Stimulated activated CD8-positive, alpha-beta memory T cell treated with anti-CD3 and anti-CD28 coated beads, Interleukin-7, amount 100 ng/mL, for 4 hours (primary cell): ENCODE data around the gene PLCXD1.
A peak's percentile ranks its signal among the peaks of the same experiment; 100 is the strongest.
"Not testable (repeated sequence)": the region's sequence is repeated elsewhere in the genome, so short reads cannot be mapped to it uniquely, and the experiment has no call there.

Experiments used
- DNase-seq, 2 donors: peaks; one replicate each; pipeline ENCODE4 v3.0.0-alpha.2; 2020; ENCODE audit warnings: low read depth in 2 of 2

PLCXD1 gene

DNA sequence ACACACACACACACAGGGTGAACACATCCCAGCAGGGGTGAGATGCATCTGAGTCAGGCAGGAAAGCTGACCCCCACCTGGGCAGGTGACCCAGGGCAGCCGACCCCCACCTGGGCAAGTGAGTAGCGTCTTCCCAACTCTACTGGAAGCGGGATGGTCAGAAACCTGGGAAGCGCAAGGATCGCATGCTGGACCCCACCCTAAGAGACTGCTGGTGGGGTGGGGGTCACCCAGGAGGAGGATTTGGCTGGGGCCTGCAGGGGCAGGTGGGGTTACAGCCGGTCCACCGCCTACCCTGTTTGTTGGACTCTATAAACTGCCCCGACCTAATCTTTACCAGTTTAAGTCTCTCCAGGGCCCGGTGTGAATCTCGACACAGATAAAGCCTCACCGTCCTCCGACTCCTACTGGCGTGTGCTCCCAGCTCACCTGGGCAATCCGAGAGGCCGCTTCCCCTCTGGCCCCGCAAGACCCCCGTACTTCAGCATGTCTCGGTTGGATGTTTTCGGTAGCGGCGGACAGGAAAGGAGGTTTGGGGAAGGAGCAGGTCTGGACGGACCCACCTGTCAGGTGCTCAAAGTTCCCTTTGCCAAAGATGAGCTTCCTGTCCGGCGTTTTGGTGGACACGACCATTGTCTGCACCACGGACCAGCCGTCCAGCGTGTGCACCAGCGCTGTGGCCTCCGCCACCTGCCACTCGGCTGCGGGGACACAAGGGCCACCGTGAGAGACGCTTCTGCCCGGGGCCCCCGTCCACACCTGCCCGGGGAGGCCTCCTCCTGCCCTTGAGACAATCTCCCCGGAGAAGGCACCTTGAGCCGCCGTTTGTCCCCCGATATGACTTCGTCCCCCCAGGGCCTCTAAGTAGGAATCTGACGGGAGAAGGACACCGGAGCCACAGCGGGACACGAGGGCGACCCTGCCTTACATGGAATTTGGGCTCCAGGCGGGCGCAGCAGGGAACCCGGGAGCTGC lies 35.5 kb downstream of the PLCXD1 start:
- no peak for DNase-seq

DNA sequence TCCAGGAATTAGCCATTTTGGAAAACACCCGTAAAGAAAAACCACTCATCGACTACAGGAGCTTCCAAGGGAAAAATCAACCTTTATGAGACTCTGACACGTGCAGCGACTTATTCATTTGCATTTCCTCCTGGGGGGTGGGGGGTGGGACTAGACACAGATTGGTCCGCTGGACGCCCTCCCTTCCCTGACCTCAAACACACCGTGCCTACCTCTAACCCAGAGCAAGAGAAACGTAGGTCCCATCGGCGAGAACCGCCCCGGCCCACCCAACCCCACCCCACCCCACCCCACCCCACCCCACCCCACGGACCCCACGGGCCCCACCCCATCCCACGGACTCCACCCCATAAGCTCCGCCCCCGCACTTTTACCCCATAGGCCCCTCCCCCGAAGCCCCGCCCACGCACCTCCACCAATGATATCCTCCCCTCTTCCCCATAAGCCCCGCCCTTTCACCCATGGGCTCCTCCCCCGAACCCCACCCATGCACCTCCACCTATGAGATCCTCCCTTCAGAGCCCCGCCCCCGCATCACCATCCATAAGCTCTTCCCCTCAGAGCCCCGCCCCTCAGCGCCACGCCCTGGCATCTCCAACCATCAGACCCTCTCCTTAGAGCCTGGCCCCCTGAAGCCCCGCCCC lies 36.4 kb downstream of the PLCXD1 start:
- no peak for DNase-seq

DNA sequence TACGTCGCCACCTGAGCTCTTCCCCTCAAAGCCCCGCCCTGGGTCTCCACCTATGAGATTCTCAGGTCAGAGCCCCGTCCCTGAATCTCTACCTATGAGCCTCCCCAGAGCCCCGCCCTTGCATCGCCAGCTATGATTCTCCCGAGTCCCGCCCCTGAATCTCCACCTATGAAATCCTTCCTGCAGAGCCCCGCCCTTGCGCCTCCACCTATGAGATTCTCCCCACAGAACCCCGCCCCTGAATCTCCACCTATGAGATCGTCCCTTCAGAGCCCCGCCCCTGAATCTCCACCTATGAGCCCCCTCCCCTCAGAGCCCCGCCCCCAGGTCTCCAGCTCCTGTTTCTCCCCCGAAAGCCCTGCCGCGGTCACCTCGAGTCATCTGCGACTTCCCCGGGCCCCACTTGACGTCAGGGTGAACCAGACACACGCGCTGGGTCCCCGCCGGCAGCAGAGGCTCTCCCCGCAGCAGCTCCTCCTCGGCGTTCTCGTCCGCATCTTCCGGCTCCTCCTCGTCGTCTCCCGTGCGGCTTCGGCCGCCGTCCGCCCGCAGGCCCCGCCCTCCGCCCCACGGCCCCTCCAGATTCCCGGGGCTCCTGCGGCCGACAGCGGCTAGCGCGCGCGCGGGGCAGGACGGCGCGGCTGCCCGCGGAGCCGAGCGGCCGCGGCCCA lies 37.0 kb downstream of the PLCXD1 start:
- peak; percentile 93 to 98 for DNase-seq

DNA sequence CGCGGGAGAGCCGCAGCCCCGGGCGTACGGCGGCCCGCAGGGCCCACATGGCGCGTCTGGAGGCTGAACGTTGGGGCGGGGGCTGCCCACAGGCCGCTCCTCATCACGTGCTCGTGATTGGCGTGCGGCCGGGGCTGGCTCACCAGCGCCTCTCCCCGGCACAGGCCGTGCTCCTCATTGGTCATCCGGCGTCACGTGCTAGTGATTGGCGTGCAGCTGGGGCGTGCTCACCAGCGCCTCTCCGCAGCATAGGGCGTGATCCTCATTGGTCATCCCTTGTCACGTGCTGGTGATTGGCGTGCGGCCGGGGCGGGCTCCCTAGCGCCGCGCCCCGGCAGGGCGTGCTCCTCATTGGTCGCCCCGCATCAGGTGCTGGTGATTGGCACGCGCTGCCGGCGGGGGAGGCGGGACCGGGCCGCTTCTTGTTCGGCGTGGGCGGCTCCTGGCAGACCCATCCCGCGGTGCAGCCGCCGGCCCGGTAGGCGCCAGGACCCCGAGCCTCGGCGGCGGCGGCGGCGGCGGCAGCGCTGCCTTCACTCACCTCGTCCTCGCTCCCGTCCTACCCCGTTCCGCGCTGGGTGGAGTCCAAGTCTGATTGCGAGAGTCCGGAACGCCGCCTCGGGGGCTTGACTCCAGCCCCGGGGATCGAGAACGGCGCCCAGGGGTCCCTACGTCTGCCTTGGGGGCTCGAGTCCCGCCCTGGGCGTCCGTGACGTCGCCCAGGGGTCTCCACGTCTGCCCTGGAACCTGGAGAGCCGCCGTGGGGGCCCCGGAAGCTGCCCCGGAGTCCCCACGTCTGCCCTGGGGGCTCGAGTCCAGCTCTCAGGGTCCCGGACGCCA lies 37.8 kb downstream of the PLCXD1 start, which contains the start of gene GTPBP6:
Gene GTPBP6, minus strand, starts transcription at position 58 of the 840 bp plus-strand sequence. Its CDS starts 9 bp downstream, at position 49.
- DNase-seq = peak; percentile 98 to 99

DNA sequence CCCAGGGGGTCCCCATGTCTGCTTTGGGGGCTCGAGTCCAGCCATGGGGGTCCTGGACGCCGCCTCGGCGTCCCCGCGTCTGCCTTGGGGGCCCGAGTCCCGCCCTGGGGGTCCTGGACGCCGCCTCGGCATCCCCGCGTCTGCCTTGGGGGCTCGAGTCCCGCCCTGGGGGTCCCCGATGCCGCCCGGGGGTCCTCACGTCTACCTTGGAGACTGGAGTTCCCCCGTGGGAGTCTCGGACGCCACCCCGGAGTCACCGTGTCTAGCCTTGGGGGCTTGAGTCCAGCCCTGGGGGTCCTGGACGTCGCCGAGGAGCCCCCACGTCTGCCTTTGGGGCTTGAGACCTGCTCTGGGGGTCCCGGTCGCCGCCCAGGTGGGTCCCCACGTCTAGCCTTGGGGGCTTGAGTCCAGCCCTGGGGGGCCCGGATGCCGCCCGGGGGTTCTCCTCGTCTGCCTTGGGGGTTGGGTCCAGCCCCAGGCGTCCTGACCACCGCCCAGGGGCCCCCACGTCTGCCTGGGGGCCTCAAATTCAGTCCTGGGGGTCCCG lies 38.5 kb downstream of the PLCXD1 start:
- no peak for DNase-seq

DNA sequence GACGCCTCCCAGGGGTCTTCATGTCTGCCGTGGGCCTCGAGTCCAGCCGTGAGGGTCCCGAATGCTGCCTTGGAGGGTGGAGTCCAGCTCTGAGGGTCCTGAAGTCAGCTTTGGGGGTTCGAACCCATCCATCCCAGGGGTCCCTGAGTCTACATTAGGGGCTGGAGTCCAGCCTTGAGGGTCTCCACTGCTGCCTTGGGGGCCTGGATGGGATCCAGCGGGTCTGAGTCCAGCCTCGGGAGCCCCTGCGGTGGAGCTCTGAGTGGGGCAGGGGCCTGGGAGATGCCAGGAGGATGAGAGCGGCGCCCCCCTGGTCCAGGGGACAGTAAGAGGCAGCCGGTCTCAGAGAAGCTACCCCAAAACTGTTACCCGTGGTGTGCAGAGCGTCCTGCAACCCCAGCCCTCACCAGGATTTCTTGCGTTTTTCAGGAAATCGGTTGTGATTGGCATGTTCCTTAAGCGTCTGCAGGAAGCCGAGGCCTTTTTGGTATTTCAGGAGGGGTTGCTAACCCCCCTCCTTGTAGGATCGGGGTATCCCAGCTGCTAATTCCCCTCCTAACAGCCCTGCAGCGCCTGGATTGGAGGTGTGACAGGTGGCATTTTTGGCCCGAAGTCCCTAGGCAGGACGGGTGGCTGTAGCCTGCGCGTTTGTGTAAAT lies 39.1 kb downstream of the PLCXD1 start:
- DNase-seq = no peak

DNA sequence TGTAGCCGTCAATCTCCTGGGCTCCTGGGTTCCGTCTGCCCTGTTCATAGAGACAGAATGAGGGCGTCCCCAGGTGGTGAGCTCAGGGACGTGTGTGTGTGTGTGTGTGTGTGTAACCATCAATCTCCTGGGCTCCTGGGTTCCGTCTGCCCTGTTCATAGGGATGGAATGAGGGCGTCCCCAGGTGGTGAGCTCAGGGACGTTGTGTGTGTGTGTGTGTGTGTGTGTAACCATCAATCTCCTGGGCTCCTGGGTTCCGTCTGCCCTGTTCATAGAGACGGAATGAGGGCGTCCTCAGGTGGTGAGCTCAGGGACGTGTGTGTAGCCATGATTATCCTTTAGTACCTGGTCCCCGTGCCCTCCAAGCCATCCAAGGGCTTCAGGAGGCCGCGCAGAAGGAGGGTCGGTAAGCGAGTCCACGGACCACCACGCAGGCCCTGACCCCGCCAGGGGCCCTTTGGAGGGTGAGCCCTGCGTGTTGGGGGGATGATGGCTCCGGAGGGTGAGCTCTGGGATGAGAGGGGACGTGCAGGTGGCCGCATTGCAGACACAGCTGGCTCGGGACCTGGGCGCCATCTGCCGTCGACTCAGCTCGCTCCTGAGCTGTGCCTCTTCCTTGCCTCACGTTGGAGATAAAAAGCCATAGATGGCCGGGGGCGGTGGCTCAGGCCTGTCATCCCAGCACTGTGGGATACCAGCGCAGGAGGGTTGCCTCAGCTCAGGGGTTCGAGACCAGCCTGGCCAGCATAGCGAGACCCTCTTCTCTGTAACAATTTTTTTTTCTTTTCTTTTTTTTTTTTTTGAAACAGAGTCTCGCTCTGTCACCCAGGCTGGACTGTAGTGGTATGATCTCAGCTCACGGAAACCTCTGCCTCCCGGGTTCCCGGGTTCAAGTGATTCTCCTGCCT lies 42.8 kb downstream of the PLCXD1 start:
- DNase-seq = no peak

DNA sequence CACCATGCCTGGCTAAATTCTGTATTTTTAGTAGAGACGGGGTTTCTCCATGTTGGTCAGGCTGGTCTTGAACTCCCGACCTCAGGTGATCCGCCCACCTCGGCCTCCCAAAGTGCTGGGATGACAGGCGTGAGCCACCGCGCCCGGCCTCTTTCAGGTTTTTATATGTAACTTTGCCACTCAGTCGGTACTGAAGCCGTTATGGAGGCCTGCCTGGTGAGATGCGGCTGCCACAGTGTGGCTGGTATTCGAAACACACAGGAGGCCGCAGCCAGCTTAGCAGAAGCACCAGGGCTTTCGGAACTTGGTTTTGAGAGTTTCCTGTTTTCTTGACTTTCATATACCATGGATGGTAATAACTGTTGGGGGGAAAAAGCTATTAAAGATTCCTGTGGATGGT lies 43.5 kb downstream of the PLCXD1 start:
- not testable (repeated sequence) for DNase-seq

DNA sequence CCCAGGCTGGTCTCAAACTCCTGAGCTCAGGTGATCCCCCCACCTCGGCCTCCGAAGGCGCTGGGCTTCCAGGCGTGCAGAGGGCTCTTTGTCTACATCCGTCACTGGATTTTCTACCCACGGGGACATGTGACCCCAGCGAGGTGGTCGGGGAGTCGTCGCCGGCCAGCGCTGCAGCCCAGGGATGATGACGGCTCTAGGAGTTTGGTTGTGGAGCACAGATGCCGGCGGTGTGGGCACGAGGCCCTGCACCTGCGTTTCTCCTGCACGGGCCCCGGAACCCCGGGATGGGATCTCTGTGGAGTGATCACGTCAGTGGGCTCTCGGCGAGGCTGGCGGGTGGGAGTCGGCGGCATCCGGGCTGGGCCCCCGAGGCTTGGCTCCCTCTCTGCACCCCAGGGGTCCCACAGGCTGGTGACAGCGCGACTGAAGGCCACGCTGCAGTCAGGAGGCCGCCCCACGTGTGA lies 46.5 kb downstream of the PLCXD1 start:
- DNase-seq = no peak

DNA sequence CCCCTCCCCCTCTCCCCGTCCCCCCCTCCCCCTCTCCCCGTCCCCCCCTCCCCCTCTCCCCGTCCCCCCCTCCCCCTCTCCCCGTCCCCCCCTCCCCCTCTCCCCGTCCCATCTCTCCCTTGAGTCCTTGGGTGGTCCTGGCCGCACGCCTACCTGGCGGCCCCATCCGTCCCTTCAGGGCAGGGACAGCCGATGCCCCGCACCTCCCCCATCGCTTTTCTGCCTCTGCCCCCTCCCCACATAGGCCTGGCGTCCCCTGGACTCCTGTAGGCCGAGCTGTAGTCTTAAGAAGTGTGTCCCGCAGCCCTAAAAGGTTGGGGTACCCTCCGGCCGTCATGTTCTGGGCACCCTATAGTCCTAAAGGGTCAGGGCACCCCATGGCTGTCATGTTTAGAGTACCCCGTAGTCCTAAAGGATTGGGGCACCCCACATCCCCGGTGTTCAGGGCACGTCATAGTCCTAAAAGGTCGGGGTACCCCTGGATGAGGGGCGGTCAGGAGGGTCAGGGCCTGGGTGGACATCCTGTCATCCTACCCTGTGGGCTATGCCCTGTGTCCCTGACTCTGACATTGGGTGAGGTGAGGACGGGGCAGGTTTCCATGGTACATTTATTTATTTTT lies 48.2 kb downstream of the PLCXD1 start:
- no peak for DNase-seq

DNA sequence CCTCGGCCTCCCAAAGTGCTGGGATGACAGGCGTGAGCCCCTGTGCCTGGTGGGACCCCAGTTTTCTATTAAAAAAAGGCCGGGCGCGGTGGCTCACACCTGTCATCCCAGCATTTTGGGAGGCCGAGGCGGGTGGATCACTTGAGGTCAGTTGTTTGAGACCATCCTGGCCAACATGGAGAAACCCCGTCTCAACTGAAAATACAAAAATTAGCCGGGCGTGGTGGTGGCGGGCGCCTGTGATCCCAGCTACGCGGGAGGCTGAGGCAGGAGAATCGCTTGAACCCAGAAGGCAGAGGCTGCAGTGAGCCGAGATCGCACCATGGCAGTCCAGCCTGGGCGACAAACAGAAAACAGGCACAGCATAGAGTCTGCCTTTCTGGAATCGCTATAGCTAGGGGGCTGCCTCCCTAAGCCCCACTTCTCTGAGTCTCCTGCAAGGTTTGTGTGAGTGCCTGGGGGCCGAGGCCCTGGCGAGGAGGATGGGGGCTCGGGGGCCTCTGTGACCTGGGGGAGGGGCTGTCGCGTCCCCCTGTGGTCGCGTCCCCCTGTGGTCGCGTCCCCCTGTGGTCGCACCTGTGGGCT lies 49.1 kb downstream of the PLCXD1 start:
- not testable (repeated sequence) for DNase-seq

DNA sequence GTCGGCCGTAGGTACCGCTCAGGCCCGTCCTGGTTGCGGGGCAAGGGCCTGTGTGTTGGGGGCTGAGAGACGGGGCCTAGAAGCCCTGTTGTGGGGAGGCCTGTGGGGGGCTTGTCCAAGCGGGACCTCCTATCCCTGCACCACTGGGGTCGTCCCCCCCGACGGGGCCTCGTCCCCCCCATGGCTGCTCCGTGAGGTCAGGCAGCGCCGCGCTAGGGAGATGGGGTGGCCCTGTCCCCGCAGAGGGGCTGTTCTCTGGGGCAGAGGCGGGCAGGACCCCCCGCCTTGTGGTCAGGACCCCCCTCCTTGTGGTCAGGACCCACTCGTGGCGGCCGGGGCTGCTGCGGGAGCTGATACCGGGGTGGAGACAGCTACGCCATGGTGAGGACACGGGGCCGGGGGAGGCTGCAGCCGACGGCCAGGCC lies 49.6 kb downstream of the PLCXD1 start:
- no peak for DNase-seq

DNA sequence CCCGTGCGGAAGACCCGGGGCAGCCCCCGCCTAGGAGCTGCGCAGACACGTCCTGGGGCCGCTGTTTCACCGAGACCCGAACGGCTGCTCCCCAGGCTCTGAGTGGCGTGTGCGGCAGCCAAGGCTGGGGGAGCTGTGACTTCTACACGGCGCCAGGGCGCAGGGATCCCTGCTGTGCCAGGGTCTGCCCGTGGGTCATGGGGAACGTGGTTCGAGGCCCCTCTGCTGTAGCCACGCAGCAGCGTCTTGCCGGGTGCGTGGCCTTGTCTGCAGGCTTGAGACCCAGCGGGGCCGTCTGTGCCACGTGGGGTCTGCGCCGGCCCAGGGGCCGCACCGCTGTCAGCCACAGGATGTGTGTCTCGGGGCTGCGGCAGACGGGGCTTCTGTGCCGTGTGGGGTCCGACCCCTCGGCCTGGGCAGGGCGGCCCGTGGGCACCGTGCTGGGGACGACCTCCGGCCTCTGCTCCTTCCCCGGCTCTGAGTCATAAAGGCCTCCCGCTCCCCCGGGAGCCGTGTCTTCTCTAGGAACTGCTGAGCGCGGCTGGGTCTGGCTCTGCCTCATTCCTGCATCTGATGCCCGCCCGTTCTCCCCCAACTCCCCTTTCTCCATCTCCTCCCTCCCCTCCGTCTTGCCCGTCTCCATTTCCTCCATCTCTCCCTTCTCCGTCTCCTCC lies 50.1 kb downstream of the PLCXD1 start:
- no peak for DNase-seq

DNA sequence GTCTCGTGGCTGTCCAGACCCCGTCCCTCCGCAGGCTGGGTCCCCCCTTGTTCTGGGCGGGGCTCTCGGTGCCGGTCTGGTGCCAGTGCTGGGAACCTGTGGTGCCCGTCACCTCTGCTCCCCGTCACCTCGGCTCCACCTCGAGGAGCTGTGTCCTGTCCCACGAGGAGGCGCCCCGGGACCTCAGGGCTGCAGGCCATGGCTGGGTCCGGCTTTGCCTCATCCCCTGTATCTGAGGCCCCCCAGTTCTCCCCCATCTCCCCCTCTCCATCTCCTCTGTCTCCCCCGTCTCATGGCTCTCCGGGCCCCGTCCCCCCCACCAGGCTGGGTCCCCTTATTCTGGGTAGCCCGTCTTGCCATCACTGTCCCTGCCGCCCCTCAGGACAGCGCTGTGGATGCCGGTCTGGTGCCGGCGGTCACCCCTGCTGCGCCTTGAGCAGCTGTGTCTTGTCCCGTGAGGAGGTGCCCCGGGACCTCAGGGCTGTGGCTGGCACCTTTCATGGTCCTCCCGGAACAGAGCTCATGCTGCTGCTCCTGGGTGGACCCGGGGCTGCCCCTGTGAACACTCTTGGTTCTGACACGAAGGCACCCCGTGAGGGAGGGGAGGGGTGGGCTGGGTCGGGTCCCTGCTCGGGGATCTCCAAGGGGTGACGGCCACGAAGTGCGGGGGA lies 50.8 kb downstream of the PLCXD1 start:
- DNase-seq = no peak

DNA sequence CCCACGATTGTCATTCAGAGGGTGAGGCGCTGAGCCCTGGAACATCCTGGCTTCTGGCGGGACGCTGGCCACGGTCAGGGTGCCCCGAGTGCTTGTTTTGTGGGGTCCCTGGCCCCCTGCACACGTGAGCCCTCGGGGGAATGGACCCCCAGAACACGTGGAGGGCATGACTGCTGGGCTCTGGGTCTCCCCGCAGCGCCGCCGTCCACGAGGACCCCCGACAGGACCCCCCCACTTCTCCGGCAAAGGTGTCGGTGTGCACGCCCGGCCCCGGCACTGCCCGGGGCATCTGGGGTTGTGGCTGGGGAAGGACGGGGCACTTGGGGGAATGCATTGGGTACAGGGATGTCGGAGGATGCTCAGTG lies 51.3 kb downstream of the PLCXD1 start:
- DNase-seq = no peak

DNA sequence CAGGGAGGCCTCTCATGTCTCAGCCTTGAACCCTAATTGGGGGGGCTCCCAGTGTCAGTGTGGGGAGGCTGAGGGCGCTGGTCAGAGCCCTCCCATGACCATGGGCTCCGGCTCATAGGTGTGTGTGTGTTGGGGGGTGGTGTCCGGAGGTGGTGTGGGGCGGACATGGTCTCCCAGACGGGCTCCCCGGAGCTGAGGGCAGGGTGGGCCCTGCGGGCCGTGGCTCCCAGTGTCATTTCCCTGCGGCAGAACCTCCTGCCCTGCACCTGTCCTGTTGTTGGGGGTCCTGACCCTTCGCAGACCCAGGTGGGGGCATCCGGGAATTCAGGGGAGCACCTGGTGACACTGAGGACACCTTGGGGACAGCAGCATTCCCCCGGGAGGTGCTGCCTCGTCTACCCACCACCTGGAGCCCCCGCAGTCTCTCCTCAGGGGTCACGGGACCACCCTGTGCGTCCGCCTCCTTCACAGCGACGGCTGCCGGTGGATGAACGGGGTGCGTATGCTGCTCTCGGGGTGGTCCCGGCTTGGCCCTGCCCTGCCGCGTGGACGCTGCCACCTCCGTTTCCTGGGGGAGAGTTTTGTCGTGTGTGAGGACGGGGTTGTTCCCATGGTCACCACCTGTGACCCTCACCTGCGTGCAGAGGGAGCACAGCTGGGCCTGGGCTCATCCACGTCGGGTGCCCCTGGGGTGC lies 51.9 kb downstream of the PLCXD1 start:
- DNase-seq = no peak
